ENCODE measurements around the gene STON1.

DNA sequence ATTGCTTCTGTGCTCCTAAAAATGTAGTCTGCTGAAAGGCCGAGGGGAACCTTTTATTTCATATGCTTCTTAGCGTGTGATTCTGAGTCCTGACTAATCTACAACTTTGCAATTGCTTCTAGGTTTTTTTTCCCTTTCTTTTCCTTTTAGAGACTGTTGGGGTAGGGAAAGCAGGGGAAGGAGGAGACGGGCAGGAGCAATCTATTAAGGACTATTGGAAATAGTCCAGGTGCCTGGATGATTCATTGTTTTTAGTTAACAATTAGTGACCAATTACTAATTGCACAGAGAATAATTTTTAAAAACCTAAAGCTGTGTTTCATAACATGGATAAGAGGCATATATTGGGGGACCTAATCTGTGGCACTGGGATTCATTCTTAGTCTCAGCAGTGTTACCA, 49.4 kb upstream of the STON1 start:
- no peak for TF ChIP-seq ZNF610 (tag by site-specific recombination; IDR thresholded peaks at IDR 0.05; ENCODE audit: borderline replicate concordance)
- TF ChIP-seq, protein P1, sequence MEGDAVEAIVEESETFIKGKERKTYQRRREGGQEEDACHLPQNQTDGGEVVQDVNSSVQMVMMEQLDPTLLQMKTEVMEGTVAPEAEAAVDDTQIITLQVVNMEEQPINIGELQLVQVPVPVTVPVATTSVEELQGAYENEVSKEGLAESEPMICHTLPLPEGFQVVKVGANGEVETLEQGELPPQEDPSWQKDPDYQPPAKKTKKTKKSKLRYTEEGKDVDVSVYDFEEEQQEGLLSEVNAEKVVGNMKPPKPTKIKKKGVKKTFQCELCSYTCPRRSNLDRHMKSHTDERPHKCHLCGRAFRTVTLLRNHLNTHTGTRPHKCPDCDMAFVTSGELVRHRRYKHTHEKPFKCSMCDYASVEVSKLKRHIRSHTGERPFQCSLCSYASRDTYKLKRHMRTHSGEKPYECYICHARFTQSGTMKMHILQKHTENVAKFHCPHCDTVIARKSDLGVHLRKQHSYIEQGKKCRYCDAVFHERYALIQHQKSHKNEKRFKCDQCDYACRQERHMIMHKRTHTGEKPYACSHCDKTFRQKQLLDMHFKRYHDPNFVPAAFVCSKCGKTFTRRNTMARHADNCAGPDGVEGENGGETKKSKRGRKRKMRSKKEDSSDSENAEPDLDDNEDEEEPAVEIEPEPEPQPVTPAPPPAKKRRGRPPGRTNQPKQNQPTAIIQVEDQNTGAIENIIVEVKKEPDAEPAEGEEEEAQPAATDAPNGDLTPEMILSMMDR (tag by site-specific recombination; IDR thresholded peaks at IDR 0.05) = no peak
- TF ChIP-seq, protein P2, sequence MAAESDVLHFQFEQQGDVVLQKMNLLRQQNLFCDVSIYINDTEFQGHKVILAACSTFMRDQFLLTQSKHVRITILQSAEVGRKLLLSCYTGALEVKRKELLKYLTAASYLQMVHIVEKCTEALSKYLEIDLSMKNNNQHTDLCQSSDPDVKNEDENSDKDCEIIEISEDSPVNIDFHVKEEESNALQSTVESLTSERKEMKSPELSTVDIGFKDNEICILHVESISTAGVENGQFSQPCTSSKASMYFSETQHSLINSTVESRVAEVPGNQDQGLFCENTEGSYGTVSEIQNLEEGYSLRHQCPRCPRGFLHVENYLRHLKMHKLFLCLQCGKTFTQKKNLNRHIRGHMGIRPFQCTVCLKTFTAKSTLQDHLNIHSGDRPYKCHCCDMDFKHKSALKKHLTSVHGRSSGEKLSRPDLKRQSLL (tag by site-specific recombination; IDR thresholded peaks at IDR 0.05) = no peak
- TF ChIP-seq, protein P3, sequence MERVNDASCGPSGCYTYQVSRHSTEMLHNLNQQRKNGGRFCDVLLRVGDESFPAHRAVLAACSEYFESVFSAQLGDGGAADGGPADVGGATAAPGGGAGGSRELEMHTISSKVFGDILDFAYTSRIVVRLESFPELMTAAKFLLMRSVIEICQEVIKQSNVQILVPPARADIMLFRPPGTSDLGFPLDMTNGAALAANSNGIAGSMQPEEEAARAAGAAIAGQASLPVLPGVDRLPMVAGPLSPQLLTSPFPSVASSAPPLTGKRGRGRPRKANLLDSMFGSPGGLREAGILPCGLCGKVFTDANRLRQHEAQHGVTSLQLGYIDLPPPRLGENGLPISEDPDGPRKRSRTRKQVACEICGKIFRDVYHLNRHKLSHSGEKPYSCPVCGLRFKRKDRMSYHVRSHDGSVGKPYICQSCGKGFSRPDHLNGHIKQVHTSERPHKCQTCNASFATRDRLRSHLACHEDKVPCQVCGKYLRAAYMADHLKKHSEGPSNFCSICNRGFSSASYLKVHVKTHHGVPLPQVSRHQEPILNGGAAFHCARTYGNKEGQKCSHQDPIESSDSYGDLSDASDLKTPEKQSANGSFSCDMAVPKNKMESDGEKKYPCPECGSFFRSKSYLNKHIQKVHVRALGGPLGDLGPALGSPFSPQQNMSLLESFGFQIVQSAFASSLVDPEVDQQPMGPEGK (tag by site-specific recombination; IDR thresholded peaks at IDR 0.05) = no peak

Data from HEK293 (cell line).